T47D (cell line): ENCODE results near the gene LRRC3C.

Source experiments
- DNase-seq, 2 experiments: peaks; one replicate each; pipeline versions ENCODE4 v3.0.0 to v3.0.0-alpha.2; 2011 to 2012; ENCODE audit warnings: low read depth in 1 of 2, low spot score in 1 of 2
- JUND ChIP-seq: IDR thresholded peaks from 2 replicates; pipeline ENCODE4 v1.6.1; 2012; ENCODE audit warnings: low read depth
- in situ Hi-C: cut with HindIII; loops from 2 replicates; pipeline ENCODE4 v1.10.0; 2016; ENCODE audit warnings: low sequenced_read_pairs, low pct_unique_long_range_greater_than_20kb

Gene LRRC3C

DNA sequence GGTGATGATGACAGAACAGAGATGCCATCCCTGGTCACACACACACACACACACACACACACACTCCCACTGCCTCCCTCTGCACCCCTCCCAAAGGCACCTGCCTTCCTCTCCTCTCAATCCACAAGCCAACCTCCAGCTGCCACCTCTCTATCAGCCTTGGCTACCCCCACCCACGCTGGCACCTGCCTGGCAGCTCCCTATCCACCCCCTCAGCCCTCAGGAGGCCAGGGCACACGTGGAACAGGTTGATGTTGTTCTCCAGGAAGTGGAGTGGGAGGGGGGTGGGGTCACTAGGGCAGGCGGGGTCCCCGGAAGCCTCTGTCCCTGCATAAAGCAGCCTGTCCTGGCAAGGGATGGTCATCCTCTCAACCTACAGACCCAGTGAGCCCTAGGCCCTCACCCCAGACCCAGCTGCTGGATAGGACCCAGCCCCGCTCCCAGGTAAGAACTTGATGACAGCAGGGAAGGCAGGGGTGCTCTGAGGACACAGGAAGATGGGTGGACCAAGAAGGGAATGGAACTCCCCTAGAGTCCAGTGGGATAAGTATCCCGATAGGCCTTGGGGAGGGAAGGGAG is 35.2 kb downstream of the LRRC3C start, which contains the start of gene GSDMA:
GSDMA (plus strand) TSS at position 363 of the 579 bp plus-strand sequence. CDS start 2,684 bp downstream, outside the sequence.
- no peak for TF ChIP-seq JUND
- in situ Hi-C loops = no loop called here
- DNase-seq = no peak

DNA sequence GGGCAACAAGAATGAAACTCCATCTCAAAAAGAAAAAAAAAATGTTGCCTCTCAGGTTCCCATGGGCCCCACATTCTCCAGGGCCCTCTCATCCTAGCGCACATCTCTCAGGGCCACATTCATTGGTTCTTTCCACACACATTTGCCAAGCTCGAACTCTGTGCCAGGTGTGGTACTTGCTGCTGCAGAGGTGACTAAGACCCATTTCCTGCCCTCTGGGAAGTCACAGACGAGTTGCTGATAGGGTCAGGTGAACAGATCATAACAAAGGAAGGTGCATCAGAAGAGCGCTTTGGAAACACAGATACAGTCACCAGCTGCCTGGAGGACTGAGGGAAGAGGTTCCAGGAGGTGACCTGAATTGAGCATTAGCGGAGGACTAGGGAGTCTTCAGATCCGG is 36.3 kb downstream of the LRRC3C start:
- DNase-seq = no peak
- in situ Hi-C loops = no loop called here
- no peak for TF ChIP-seq JUND

DNA sequence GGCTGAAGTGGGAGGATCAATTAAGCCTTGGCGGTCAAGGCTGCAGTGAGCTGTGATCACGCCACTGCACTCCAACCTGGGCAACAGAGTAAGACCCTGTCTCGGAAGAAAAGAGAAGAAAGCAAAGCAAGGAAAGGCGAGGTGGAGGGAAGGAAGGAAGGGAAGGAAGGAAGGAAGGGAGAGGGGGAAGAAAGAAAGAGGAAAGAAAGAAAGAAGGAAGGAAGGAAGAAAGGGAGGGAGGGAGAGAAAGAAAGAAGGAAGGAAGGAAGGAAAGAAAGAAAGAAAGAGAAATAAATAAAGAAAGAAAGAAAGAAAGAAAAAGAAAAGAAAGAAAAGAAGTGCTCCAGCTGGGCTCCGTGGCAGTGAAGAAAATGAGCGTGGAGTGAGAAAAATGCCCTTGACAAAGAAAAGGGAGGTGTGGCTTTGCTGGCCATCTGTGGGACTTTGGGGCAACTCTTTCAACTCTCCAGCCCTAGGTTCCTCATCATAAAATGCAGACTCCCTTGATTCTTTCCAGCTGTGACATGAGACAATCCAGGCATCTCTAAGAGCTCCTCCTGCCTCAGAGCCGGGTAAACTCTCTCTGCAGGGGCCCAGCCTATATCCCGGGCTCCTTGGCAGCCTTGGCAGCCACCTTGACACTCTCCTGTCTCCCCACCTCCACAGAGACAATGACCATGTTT is 37.6 kb downstream of the LRRC3C start:
- no peak for DNase-seq
- in situ Hi-C loops = no loop called here
- no peak for TF ChIP-seq JUND

DNA sequence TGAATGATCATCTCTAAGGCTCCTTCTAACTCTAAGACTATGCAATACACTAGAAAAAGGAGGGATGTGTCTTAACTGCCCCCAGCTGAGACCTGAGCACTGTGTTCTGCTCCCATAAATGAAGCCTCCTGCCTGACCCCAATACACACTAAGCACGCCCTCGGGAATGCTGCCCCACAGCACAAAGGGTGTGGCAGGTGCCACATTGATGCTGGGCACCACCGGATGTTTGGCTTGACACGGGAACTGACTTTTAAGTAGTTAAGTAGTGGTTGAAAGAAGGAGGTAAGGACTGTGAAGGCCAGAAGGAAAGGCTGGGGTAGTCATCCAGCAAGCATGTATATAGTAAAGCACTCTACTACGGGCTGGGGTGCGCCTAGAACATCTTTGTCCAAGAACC is 39.2 kb downstream of the LRRC3C start:
- in situ Hi-C loops = no loop called here
- no peak for TF ChIP-seq JUND
- no peak for DNase-seq

DNA sequence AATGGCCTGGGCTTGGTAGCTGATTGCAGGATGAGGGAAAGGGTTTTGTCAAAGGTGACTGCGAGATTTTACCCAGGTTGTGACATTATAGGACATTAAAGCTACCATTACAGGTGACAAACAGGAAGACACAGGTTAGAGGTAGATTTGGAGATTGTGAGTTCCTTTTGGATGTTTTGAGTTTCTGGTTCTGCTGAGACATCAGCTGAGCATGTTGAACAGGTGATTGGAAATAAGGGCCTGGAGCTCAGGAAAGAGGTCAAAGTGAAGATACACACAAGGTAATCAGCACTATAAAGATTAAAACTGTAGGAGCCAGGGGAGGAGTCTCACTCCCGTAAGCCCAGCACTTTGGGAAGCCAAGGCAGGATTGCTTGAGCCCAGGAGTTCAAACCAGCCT is 41.2 kb downstream of the LRRC3C start:
- no peak for DNase-seq
- in situ Hi-C loops = no loop called here
- TF ChIP-seq JUND = no peak

DNA sequence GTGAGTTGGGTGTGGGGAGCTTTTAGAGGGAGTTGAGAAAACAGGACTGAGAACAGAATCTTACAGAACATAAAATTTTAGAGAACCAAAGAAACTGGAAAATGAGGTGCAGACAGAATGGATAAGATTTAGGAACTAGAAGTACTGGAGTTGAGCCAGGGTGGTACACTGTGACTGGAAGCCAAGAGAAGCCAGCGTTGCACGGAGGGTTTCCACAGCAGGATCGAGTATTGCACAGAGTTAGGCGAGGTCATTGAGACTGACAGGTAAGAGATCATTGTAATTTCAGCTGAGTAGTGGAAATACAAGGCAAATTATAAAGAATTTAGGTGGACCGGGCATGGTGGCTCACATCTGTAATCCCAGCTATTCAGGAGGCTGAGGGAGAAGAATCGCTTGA is 41.8 kb downstream of the LRRC3C start:
- in situ Hi-C loops = no loop called here
- TF ChIP-seq JUND = no peak
- no peak for DNase-seq

DNA sequence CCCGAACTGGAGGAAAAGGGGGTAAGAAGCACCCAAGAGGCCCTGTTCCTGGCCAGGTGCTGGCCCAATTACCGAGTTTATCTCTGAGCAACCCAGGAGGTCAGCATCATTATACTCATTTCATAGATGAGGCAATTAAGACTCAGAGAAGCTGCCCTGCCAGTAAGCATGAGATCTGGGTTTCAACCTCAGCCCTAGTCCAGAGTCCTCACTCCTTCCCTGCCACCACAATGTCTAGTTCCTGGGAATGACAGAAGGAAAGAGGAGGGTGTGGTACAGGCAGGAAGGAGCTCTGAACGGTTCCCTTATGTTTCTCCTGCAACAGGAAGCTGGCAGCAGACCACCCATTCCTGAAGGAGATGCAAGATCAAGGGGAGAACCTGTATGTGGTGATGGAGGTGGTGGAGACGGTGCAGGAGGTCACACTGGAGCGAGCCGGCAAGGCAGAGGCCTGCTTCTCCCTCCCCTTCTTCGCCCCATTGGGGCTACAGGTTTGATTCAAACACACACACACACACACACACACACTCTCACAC is 42.7 kb downstream of the LRRC3C start:
- no peak for DNase-seq
- no peak for TF ChIP-seq JUND
- in situ Hi-C loops = no loop called here

DNA sequence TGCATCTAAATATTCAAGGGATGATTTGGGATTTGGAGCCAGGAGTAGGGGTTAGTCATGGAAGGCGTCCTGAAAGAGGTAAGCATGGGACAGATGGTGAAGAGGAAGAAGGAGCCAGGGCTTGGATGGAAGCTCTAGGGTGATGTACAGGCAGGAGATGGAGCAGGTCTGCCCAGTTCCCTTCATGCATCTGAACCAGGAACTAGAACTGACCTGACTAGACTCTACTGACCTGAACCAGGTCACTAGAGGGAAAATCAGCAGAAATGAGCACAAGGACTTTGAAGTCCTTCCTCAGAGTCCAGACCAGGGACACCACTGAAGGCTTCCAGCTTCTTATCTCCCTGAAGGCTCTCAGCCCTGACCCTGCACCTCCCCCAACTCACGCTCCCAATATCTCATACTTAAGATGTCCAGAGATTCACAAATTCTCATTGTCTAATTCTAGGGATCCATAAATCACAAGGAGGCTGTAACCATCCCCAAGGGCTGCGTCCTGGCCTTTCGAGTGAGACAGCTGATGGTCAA is 43.6 kb downstream of the LRRC3C start:
- no peak for DNase-seq
- TF ChIP-seq JUND = no peak
- in situ Hi-C loops = no loop called here

DNA sequence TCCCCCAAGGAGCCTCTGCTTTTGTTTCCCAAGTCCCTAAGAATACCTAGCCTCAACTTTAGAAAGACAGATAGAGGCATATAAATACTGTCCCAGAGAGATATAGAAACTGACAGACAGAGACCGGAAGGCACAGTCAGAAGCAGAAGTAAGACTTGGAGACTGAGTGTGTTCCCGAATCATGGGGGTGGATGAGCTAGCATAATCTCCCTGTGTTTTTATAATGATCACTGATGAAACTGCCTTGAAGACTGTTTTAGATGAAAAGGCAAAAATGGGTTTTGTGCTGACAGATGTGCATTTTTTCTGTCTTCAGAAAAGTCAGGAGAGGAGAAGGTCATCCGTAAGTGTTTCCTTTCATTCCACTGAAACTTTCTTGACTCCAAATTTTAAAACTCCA is 44.7 kb downstream of the LRRC3C start:
- no peak for DNase-seq
- in situ Hi-C loops = no loop called here
- TF ChIP-seq JUND = no peak

DNA sequence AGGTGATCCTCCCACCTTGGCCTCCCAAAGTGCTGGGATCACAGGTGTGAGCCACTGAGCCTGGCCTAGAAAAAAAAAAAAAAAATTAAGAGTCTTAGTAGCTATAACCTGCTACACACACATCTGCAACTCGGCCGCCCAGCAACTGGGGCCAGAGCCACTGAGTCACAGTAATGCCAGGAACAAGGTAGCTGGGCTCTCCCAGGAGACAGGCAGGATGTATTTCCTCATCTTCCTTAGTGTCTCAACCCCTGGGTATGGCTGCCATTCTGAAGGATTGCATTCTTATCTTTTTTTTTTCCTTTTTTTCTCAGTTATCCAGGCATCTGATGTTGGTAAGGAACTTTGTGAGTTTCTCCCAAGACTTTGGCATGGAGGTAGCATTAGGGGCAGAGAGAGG is 46.0 kb downstream of the LRRC3C start:
- no peak for TF ChIP-seq JUND
- in situ Hi-C loops = no loop called here
- no peak for DNase-seq

DNA sequence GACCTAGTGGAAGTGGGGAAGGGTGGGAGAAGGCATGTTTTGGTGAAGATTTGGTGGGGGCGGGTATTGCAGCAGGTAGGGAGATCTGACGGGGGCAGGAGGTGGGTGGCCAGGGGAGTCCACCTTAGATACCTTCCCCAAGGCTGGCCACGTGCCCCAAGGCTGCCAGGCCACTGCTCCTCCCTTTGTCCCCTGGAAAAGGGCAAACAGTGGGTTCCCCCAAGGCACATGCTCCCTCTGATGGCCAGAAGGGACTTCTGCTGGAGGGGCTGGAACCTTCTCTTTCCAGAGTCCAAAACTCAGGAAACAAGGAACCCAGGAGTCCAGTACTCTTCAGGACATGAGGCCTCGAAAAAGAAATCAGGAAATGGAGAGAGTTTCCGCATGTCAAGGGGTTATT is 46.9 kb downstream of the LRRC3C start:
- in situ Hi-C loops = no loop called here
- no peak for TF ChIP-seq JUND
- no peak for DNase-seq

DNA sequence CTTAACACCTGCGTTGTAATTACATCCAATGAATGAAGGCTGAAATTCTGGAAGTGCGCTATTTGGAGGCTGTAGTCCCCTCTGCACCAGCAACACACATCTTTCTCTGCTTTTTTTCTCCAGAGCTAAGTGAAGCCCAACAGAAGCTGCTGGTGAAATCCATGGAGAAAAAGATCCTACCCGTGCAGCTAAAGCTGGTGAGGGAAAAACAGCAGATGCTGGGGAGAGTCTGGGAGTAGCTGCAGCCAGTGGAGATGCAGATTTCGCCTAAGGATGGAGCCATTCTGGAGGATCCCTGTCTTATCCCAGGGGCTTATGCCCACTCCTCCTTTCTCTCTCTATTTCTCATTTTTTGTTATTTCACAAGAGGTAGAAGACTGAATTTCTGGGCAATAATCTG is 48.3 kb downstream of the LRRC3C start:
- TF ChIP-seq JUND = no peak
- no peak for DNase-seq
- in situ Hi-C loops = no loop called here

DNA sequence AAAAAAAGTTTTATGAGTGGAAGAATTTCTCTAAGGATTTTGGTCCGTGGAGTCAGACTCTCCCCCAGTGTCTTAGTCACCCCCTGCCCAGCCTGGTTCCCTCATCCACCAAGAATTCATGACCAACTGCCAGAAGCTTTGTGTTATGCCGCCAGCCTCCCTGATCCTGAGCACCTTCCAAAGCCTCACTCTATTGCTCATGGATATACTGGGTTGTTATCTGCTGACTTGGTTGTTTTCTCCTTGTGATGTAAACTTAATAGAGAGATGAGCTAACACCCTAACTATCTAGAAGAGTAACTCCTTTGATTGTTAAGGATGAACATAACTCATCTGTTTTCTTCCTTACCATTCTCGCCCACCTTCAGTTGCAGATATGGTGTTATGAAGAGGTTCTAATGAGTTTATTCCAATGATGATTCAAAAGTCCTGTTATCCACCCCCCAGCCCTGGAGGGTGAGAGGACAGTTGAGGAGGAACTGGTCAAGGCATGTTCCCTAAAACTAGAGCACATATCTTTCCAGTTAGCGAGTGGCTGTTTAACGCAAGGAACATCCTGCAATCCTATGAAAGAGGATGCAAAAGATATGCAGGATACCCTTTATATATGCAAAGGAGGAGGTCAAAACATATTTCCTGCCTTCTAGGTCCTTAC is 51.6 kb downstream of the LRRC3C start:
- no peak for TF ChIP-seq JUND
- in situ Hi-C loops = no loop called here
- no peak for DNase-seq
